K562 (cell line): Measurements from ENCODE around the gene ROMO1. TPM values are rescaled to one million over a fixed set of nuclear protein-coding genes. Genes with fewer than 3 reads are reported as not detected.
A peak's percentile ranks its signal among the peaks of the same experiment; 100 is the strongest.

Source experiments
- BCOR ChIP-seq: fragments of 450-650 bp; IDR thresholded peaks from 2 replicates; pipeline ENCODE4 v1.6.1; 2016
- BHLHE40 ChIP-seq: IDR thresholded peaks from 2 replicates; pipeline ENCODE4 v1.6.1; 2011; ENCODE audit warnings: low read length, improper control_type of control experiment
- BRD9 ChIP-seq: fragments of 450-650 bp; IDR thresholded peaks from 2 replicates; pipeline ENCODE4 v1.6.1; 2018; ENCODE audit warnings: low read depth; ENCODE audit not compliant: partially characterized antibody
- CBX8 ChIP-seq: fragments of 200-600 bp; sonication (generic); IDR thresholded peaks from 2 replicates; pipeline ENCODE4 v1.6.1; 2012; ENCODE audit warnings: borderline replicate concordance, mixed run types, low read depth, mild to moderate bottlenecking, moderate library complexity, mixed read lengths, low read length, control low read depth, inconsistent platforms; ENCODE audit not compliant: poor library complexity, severe bottlenecking; ENCODE audit errors: extremely low read depth
- CSDE1 ChIP-seq, 2 experiments: fragments of 450-650 bp; IDR thresholded peaks; 2 replicates each; pipeline ENCODE4 v1.6.1; 2016; ENCODE audit warnings: mild to moderate bottlenecking in 1 of 2
- ELF4 ChIP-seq: fragments of 450-650 bp; formaldehyde crosslinking; IDR thresholded peaks from 2 replicates; pipeline ENCODE4 v1.4.0; 2022; ENCODE audit warnings: missing genetic modification characterization
- MEF2D ChIP-seq: conservative IDR thresholded peaks from 2 replicates; pipeline ENCODE4 v1.6.1; 2016; ENCODE audit warnings: low read depth, missing genetic modification characterization, missing compliant biosample characterization
- NBN ChIP-seq: fragments of 450-650 bp; IDR thresholded peaks from 2 replicates; pipeline ENCODE4 v1.6.1; 2016; ENCODE audit warnings: low read depth, mild to moderate bottlenecking
- NR2C1 ChIP-seq, 2 experiments: fragments of 450-650 bp; IDR thresholded peaks; 2 replicates each; pipeline ENCODE4 v1.6.1; 2017; ENCODE audit warnings: mild to moderate bottlenecking in 2 of 2, antibody characterized with exemption in 1 of 2, inconsistent platforms in 1 of 2, missing compliant biosample characterization in 1 of 2, missing genetic modification characterization in 1 of 2
- NR2C2 ChIP-seq, 2 experiments: fragments of 200-800 bp in 1 of 2; sonication (Bioruptor generic) in 1 of 2; sonication (generic) in 1 of 2; formaldehyde crosslinking in 1 of 2; IDR thresholded peaks; 2 replicates each; pipeline versions ENCODE4 v1.6.1 to v1.8.0; 2016 to 2022; ENCODE audit warnings: mild to moderate bottlenecking in 1 of 2, missing compliant biosample characterization in 1 of 2, missing genetic modification characterization in 1 of 2, missing genetic modification reagents in 1 of 2
- PHB2 ChIP-seq: fragments of 450-650 bp; IDR thresholded peaks from 2 replicates; pipeline ENCODE4 v1.6.1; 2017; ENCODE audit warnings: low read depth
- PML ChIP-seq: IDR thresholded peaks from 2 replicates; pipeline ENCODE4 v1.6.1; 2012; ENCODE audit warnings: low read length, inconsistent platforms
- SMARCE1 ChIP-seq: fragments of 450-650 bp; IDR thresholded peaks from 2 replicates; pipeline ENCODE4 v1.7.1; 2016; ENCODE audit warnings: mild to moderate bottlenecking
- TEAD1 ChIP-seq, 2 experiments: fragments of 450-650 bp in 1 of 2; sonication (generic) in 1 of 2; formaldehyde crosslinking; IDR thresholded peaks; 2 replicates each; pipeline versions ENCODE4 v1.4.0 to v1.8.0; 2020 to 2022; ENCODE audit warnings: mild to moderate bottlenecking in 2 of 2, missing genetic modification reagents in 1 of 2
- ZNF263 ChIP-seq: sonication (generic); formaldehyde crosslinking; IDR thresholded peaks from 2 replicates; pipeline ENCODE4 v1.8.0; 2022; ENCODE audit warnings: mild to moderate bottlenecking, missing genetic modification reagents, borderline replicate concordance
- ZNF436 ChIP-seq: fragments of 250-450, 450-650 bp; sonication (Bioruptor Pico); formaldehyde crosslinking; IDR thresholded peaks from 2 replicates; pipeline ENCODE4 v1.7.0; 2020; ENCODE audit warnings: mild to moderate bottlenecking
- ZNF445 ChIP-seq: fragments of 250-450 bp; sonication (Bioruptor Pico); IDR thresholded peaks from 2 replicates; pipeline ENCODE4 v1.4.0; 2020; ENCODE audit warnings: low read depth, mild to moderate bottlenecking, moderate library complexity
- ZNF76 ChIP-seq: fragments of 250-450 bp; sonication (Bioruptor Pico); IDR thresholded peaks from 2 replicates; pipeline ENCODE4 v1.4.0; 2020; ENCODE audit warnings: mild to moderate bottlenecking, moderate library complexity, borderline replicate concordance
- ZNF830 ChIP-seq: fragments of 250-450 bp; sonication (Bioruptor Pico); IDR thresholded peaks from 2 replicates; pipeline ENCODE4 v1.5.0; 2021; ENCODE audit warnings: mild to moderate bottlenecking
- polyA plus RNA-seq, 8 experiments: library from polyadenylated mRNA; depleted of rRNA in 4 of 8; stranded (reverse) in 5 of 8; unstranded in 3 of 8; fragments of >200 nt; fragmentation: Nextera tagmentation in 2 of 8; fragmentation: Illumina TruSeq in 1 of 8; extraction: Ambion mirVana in 2 of 8; extraction: Trizol in 1 of 8; gene quantifications; 2 replicates each; pipeline versions ENCODE4 v1.2.1 to v1.2.3, GENCODE V29; 2011 to 2014; ENCODE audit warnings: inconsistent platforms in 1 of 8, missing spikeins in 1 of 8
- total RNA-seq, 7 experiments: library from RNA; depleted of rRNA in 6 of 7; stranded (reverse); fragments of >200 nt in 6 of 7; fragmentation: Illumina TruSeq in 2 of 7; extraction: Trizol in 2 of 7; gene quantifications; 2 replicates each; pipeline versions ENCODE4 v1.2.1 to v1.2.3, GENCODE V29; 2011 to 2021; ENCODE audit warnings: low replicate concordance in 1 of 7
- TF ChIP-seq, protein P1 (sequence below), 2 experiments: fragments of 450-650 bp; IDR thresholded peaks; 2 replicates each; pipeline ENCODE4 v1.6.1; 2016
- TF ChIP-seq, protein P2 (sequence below): fragments of 250-450 bp; sonication (Bioruptor Pico); IDR thresholded peaks from 2 replicates; pipeline ENCODE4 v1.8.0; 2021; ENCODE audit warnings: borderline replicate concordance, mild to moderate bottlenecking, moderate library complexity; ENCODE audit not compliant: poor library complexity, severe bottlenecking
- TF ChIP-seq, protein P3 (sequence below): sonication (generic); IDR thresholded peaks from 2 replicates; pipeline ENCODE4 v1.6.1; 2016
- TF ChIP-seq, protein P4 (sequence below): fragments of 450-650 bp; conservative IDR thresholded peaks from 2 replicates; pipeline ENCODE4 v1.6.1; 2016; ENCODE audit warnings: missing genetic modification characterization, low read depth, mild to moderate bottlenecking, missing compliant biosample characterization, moderate library complexity

The ROMO1 gene
- total and polyA plus RNA-seq, 9 of the 15 experiments (the other 6 are each of a cell fraction or from before 2014, with no cell fraction given): 31.8 to 741 (median 226) TPM

DNA sequence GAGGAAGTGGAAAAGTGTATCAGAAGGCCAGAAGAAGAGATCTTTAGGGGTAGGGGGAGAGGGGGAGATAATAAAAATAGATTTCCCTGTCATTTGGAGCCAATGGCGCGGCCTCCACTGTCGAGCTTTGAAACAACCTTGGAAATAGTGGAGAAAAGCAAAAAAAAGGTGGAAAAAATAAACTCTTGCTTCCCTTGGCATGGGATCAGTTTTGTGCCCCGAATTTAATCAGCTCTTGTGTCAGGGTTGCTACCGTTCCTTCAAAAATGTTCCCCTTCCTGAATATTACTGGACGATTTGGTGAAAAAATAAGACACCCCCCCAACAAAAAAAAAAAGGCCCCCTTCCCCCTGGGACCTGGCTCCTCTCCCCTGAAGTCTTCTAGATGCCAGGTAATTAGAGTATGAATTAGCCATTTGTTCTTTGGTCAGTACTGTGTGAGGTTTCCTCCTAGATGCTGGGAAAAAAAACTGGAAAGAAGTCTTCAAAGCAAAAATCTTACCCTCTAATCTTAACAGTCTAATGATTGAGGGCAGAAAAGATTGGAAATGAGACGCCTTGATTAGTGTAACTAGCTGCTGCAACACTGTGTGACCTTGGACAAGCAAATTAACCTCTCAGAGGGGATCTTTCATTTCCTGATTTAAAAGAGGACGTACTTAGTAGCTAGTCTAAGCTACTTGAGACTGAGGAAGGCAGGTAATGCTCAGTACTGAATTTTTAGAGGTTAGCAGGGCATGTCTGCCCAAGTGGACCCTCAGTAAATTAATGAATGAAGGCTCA, 43.7 kb downstream of the ROMO1 start (continued):
- TF ChIP-seq, protein P1, sequence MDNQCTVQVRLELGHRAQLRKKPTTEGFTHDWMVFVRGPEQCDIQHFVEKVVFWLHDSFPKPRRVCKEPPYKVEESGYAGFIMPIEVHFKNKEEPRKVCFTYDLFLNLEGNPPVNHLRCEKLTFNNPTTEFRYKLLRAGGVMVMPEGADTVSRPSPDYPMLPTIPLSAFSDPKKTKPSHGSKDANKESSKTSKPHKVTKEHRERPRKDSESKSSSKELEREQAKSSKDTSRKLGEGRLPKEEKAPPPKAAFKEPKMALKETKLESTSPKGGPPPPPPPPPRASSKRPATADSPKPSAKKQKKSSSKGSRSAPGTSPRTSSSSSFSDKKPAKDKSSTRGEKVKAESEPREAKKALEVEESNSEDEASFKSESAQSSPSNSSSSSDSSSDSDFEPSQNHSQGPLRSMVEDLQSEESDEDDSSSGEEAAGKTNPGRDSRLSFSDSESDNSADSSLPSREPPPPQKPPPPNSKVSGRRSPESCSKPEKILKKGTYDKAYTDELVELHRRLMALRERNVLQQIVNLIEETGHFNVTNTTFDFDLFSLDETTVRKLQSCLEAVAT (IDR thresholded peaks at IDR 0.05): peak; percentile 94 to 98
- TF ChIP-seq ZNF76 (CRISPR knock-in tag) (peak; percentile 38; the same call in 1 of the 2 replicates), PHB2 (0 out of 2 replicates have a peak, but pooled peaks have one; percentile 44), BRD9 (peak; percentile 99), ELF4 (CRISPR knock-in tag) (peak; percentile 60; the same call in 1 of the 2 replicates), CBX8 (no peak), MEF2D (tag) (no peak), TEAD1 (CRISPR knock-in tag; IDR thresholded peaks at IDR 0.05) (peak in 1 of 2 experiments; percentile 74; a peak in 2 of 4 replicates), ZNF436 (CRISPR knock-in tag) (0 out of 2 replicates have a peak, but pooled peaks have one; percentile 37), NR2C2 (CRISPR knock-in tag; IDR thresholded peaks at IDR 0.05) (no peak), NR2C2 (tag; IDR thresholded peaks at IDR 0.05) (peak; percentile 20; the same call in 1 of the 2 replicates), NBN (peak; percentile 84; the same call in 1 of the 2 replicates), PML (no peak; the same call in 1 of the 2 replicates), ZNF830 (0 out of 2 replicates have a peak, but pooled peaks have one; percentile 52), SMARCE1 (peak; percentile 31; the same call in 1 of the 2 replicates), ZNF263 (CRISPR knock-in tag) (no peak), ZNF445 (CRISPR knock-in tag) (0 out of 2 replicates have a peak, but pooled peaks have one; percentile 37), BCOR (peak; percentile 28; the same call in 1 of the 2 replicates), NR2C1 (IDR thresholded peaks at IDR 0.05) (no peak; the same call in 1 of the 2 replicates), NR2C1 (tag; IDR thresholded peaks at IDR 0.05) (peak; percentile 35; the same call in 1 of the 2 replicates), BHLHE40 (no peak), CSDE1 (IDR thresholded peaks at IDR 0.05) (peak in 1 of 2 experiments; percentile 38; a peak in 1 of 4 replicates)
- TF ChIP-seq, protein P2, sequence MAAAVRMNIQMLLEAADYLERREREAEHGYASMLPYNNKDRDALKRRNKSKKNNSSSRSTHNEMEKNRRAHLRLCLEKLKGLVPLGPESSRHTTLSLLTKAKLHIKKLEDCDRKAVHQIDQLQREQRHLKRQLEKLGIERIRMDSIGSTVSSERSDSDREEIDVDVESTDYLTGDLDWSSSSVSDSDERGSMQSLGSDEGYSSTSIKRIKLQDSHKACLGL: no peak
- TF ChIP-seq, protein P3, sequence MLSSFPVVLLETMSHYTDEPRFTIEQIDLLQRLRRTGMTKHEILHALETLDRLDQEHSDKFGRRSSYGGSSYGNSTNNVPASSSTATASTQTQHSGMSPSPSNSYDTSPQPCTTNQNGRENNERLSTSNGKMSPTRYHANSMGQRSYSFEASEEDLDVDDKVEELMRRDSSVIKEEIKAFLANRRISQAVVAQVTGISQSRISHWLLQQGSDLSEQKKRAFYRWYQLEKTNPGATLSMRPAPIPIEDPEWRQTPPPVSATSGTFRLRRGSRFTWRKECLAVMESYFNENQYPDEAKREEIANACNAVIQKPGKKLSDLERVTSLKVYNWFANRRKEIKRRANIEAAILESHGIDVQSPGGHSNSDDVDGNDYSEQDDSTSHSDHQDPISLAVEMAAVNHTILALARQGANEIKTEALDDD: peak; percentile 78
- TF ChIP-seq, protein P4, sequence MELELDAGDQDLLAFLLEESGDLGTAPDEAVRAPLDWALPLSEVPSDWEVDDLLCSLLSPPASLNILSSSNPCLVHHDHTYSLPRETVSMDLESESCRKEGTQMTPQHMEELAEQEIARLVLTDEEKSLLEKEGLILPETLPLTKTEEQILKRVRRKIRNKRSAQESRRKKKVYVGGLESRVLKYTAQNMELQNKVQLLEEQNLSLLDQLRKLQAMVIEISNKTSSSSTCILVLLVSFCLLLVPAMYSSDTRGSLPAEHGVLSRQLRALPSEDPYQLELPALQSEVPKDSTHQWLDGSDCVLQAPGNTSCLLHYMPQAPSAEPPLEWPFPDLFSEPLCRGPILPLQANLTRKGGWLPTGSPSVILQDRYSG: 0 out of 2 replicates have a peak, but pooled peaks have one; percentile 23
